GM18868 (cell line): ENCODE results near the gene PSPH.

ENCODE experiments used
- ATAC-seq: cut with Tn5 transposase; IDR thresholded peaks from one replicate; pipeline ENCODE4 v1.9.1; 2021; ENCODE audit warnings: mild to moderate bottlenecking, moderate library complexity; ENCODE audit not compliant: unreplicated experiment

Gene PSPH

GRCh38 chr7:56007167-56007652, 44.0 kb downstream of the PSPH start:
- no peak for ATAC-seq

- no peak for ATAC-seq
Observed at GRCh38 chr7:56003749-56004148, 47.5 kb downstream of the PSPH start.

- no peak for ATAC-seq
Observed at GRCh38 chr7:55996856-55997500, 54.3 kb downstream of the PSPH start.

- no peak for ATAC-seq
Observed at GRCh38 chr7:55992346-55992745, 58.9 kb downstream of the PSPH start.

GRCh38 chr7:55983537-55983936, 67.7 kb downstream of the PSPH start:
- no peak for ATAC-seq

- no peak for ATAC-seq
Observed at GRCh38 chr7:55980266-55980665, 71.0 kb downstream of the PSPH start.

- ATAC-seq: no peak
Observed at GRCh38 chr7:55977831-55978230, 73.4 kb downstream of the PSPH start.

GRCh38 chr7:55975988-55976633, 75.1 kb downstream of the PSPH start:
- ATAC-seq: no peak

- no peak for ATAC-seq
Observed at GRCh38 chr7:55973747-55974250, 77.4 kb downstream of the PSPH start.

- no peak for ATAC-seq
Observed at GRCh38 chr7:55970978-55971377, 80.3 kb downstream of the PSPH start.

- ATAC-seq: no peak
Observed at GRCh38 chr7:55970561-55970960, 80.7 kb downstream of the PSPH start.

- ATAC-seq: no peak
Observed at GRCh38 chr7:55969391-55969790, 81.9 kb downstream of the PSPH start.

- ATAC-seq: no peak
Observed at GRCh38 chr7:55966851-55967250, 84.4 kb downstream of the PSPH start.

GRCh38 chr7:55965805-55966421, 85.3 kb downstream of the PSPH start:
- ATAC-seq: no peak

GRCh38 chr7:55965100-55965470, 86.2 kb downstream of the PSPH start:
- no peak for ATAC-seq

- ATAC-seq: peak; percentile 82
Observed at GRCh38 chr7:55964261-55965099, 86.8 kb downstream of the PSPH start, which contains the start of gene NIPSNAP2. NIPSNAP2 (plus strand) TSS chr7:55964585; CDS start chr7:55964610, 25 bp downstream.

- no peak for ATAC-seq
Observed at GRCh38 chr7:55963584-55964168, 87.6 kb downstream of the PSPH start.

- no peak for ATAC-seq
Observed at GRCh38 chr7:55962014-55962413, 89.2 kb downstream of the PSPH start.
